Raji (cell line): ENCODE results near the gene RIC8B.

Experiments used
- POLR2A ChIP-seq: IDR thresholded peaks from 2 replicates; pipeline ENCODE4 v1.6.1; 2011; ENCODE audit warnings: low read depth, low read length, control low read depth; ENCODE audit not compliant: insufficient read depth

Gene RIC8B

GRCh38 chr12:106897082-106897481, 122.6 kb downstream of the RIC8B start:
- TF ChIP-seq POLR2A = no peak

GRCh38 chr12:106897981-106898901, 123.8 kb downstream of the RIC8B start:
- TF ChIP-seq POLR2A = no peak

- TF ChIP-seq POLR2A = no peak
Observed at GRCh38 chr12:106900554-106900953, 126.1 kb downstream of the RIC8B start.

GRCh38 chr12:106901276-106901675, 126.8 kb downstream of the RIC8B start:
- TF ChIP-seq POLR2A = no peak

- TF ChIP-seq POLR2A = no peak
Observed at GRCh38 chr12:106902053-106902452, 127.6 kb downstream of the RIC8B start.

- TF ChIP-seq POLR2A = no peak
Observed at GRCh38 chr12:106903241-106903945, 128.9 kb downstream of the RIC8B start.

- no peak for TF ChIP-seq POLR2A
Observed at GRCh38 chr12:106906715-106907114, 132.2 kb downstream of the RIC8B start.

- no peak for TF ChIP-seq POLR2A
Observed at GRCh38 chr12:106907411-106907810, 132.9 kb downstream of the RIC8B start.

- no peak for TF ChIP-seq POLR2A
Observed at GRCh38 chr12:106907846-106908245, 133.4 kb downstream of the RIC8B start.

GRCh38 chr12:106908561-106908960, 134.1 kb downstream of the RIC8B start:
- no peak for TF ChIP-seq POLR2A

GRCh38 chr12:106910202-106910601, 135.7 kb downstream of the RIC8B start:
- no peak for TF ChIP-seq POLR2A

- TF ChIP-seq POLR2A = no peak
Observed at GRCh38 chr12:106911581-106911980, 137.1 kb downstream of the RIC8B start.

GRCh38 chr12:106913456-106913855, 139.0 kb downstream of the RIC8B start:
- TF ChIP-seq POLR2A = no peak

GRCh38 chr12:106914796-106915634, 140.5 kb downstream of the RIC8B start:
- no peak for TF ChIP-seq POLR2A

- no peak for TF ChIP-seq POLR2A
Observed at GRCh38 chr12:106915635-106916026, 141.1 kb downstream of the RIC8B start.

- TF ChIP-seq POLR2A = no peak
Observed at GRCh38 chr12:106917503-106917902, 143.0 kb downstream of the RIC8B start.

- TF ChIP-seq POLR2A = no peak
Observed at GRCh38 chr12:106918746-106919145, 144.3 kb downstream of the RIC8B start.
